ENCODE results near the gene NAXD. TPM values are rescaled to one million over a fixed set of nuclear protein-coding genes. Genes with fewer than 3 reads are reported as not detected.
"Not testable (repeated sequence)": the region's sequence is repeated elsewhere in the genome, so short reads cannot be mapped to it uniquely, and the experiment has no call there.

The NAXD gene
- total RNA-seq, 1 donor from 2014 or later: 28.7 TPM

GRCh38 chr13:110597041-110597689 is 18.2 kb upstream of the NAXD start:
- no peak for DNase-seq (ENCODE audit: low spot score)
- H3K36me3 Mint-ChIP-seq (ENCODE audit: low read depth, unreplicated experiment): no peaks in the 10 kb centered on the region
- no peak overlapping the region for H3K27ac Mint-ChIP-seq (ENCODE audit: unreplicated experiment)

GRCh38 chr13:110600261-110600819 is 15.0 kb upstream of the NAXD start:
- DNase-seq (ENCODE audit: low spot score): no peak
- Mint-ChIP-seq H3K9me3 (ENCODE audit: unreplicated experiment) (no peaks in the 10 kb centered on the region), H3K4me3 (ENCODE audit: unreplicated experiment) (no peak overlapping the region)

More at GRCh38 chr13:110597041-110597689, 18.2 kb upstream of the NAXD start:
- peaks cover 2% of the 10 kb centered on the region for H3K4me1 Mint-ChIP-seq (ENCODE audit: unreplicated experiment)
- no peaks in the 10 kb centered on the region for H3K9me3 Mint-ChIP-seq (ENCODE audit: unreplicated experiment)
- H3K4me3 Mint-ChIP-seq (ENCODE audit: unreplicated experiment): no peak overlapping the region
- TF ChIP-seq CTCF (IDR thresholded peaks at IDR 0.05; ENCODE audit: unreplicated experiment): no peak
- H3K27me3 Mint-ChIP-seq (ENCODE audit: unreplicated experiment): no peaks in the 10 kb centered on the region

GRCh38 chr13:110600980-110601379 is 14.4 kb upstream of the NAXD start:
- TF ChIP-seq CTCF (IDR thresholded peaks at IDR 0.05; ENCODE audit: unreplicated experiment): no peak
- no peak for DNase-seq (ENCODE audit: low spot score)
- Mint-ChIP-seq H3K27ac (ENCODE audit: unreplicated experiment) (no peak overlapping the region), H3K27me3 (ENCODE audit: unreplicated experiment) (no peaks in the 10 kb centered on the region), H3K9me3 (ENCODE audit: unreplicated experiment) (no peaks in the 10 kb centered on the region), H3K36me3 (ENCODE audit: low read depth, unreplicated experiment) (no peaks in the 10 kb centered on the region), H3K4me3 (ENCODE audit: unreplicated experiment) (no peak overlapping the region), H3K4me1 (ENCODE audit: unreplicated experiment) (peaks cover 2% of the 10 kb centered on the region)

More at GRCh38 chr13:110600261-110600819, 15.0 kb upstream of the NAXD start:
- Mint-ChIP-seq H3K4me1 (ENCODE audit: unreplicated experiment) (peaks cover 2% of the 10 kb centered on the region), H3K36me3 (ENCODE audit: low read depth, unreplicated experiment) (no peaks in the 10 kb centered on the region), H3K27me3 (ENCODE audit: unreplicated experiment) (no peaks in the 10 kb centered on the region), H3K27ac (ENCODE audit: unreplicated experiment) (no peak overlapping the region)
- no peak for TF ChIP-seq CTCF (IDR thresholded peaks at IDR 0.05; ENCODE audit: unreplicated experiment)

GRCh38 chr13:110605132-110605531 is 10.2 kb upstream of the NAXD start:
- Mint-ChIP-seq H3K4me1 (ENCODE audit: unreplicated experiment) (peaks cover 2% of the 10 kb centered on the region), H3K9me3 (ENCODE audit: unreplicated experiment) (no peaks in the 10 kb centered on the region), H3K4me3 (ENCODE audit: unreplicated experiment) (no peak overlapping the region), H3K36me3 (ENCODE audit: low read depth, unreplicated experiment) (no peaks in the 10 kb centered on the region), H3K27me3 (ENCODE audit: unreplicated experiment) (no peaks in the 10 kb centered on the region), H3K27ac (ENCODE audit: unreplicated experiment) (no peak overlapping the region)
- no peak for TF ChIP-seq CTCF (IDR thresholded peaks at IDR 0.05; ENCODE audit: unreplicated experiment)
- no peak for DNase-seq (ENCODE audit: low spot score)

- not testable (repeated sequence) for H3K27me3 Mint-ChIP-seq (ENCODE audit: unreplicated experiment); H3K4me3 Mint-ChIP-seq (ENCODE audit: unreplicated experiment); H3K4me1 Mint-ChIP-seq (ENCODE audit: unreplicated experiment); H3K9me3 Mint-ChIP-seq (ENCODE audit: unreplicated experiment); DNase-seq (ENCODE audit: low spot score); H3K27ac Mint-ChIP-seq (ENCODE audit: unreplicated experiment); H3K36me3 Mint-ChIP-seq (ENCODE audit: low read depth, unreplicated experiment)
Observed at GRCh38 chr13:110606281-110606680, 9.1 kb upstream of the NAXD start.
